ENCODE measurements around the gene HSD3B7. TPM values are rescaled to one million over a fixed set of nuclear protein-coding genes. Genes with fewer than 3 reads are reported as not detected.
A peak's percentile ranks its signal among the peaks of the same experiment; 100 is the strongest.

HSD3B7 gene
- total RNA-seq, 1 experiment from 2014 or later: 0.95 TPM

- no peaks in the 10 kb centered on the region for H3K27me3 ChIP-seq (replicated peaks; ENCODE audit: insufficient read depth, low read depth, low read length, poor library complexity)
- H3K4me1 ChIP-seq (ENCODE audit: insufficient read depth, low read length, poor library complexity, severe bottlenecking): peaks cover 7% of the 10 kb centered on the region
- CTCF ChIA-PET: interaction anchor here (0.5 kb wide), 1 partner anchor 193 kb away, joined by 3 read pairs; no protein-coding TSS in a partner anchor
- H3K9me3 ChIP-seq (ENCODE audit: low read depth, low read length, poor library complexity, severe bottlenecking): no peaks in the 10 kb centered on the region
- H3K27ac ChIP-seq (ENCODE audit: low read depth, low read length, poor library complexity, severe bottlenecking): peak within 1 kb of the TSS; percentile 77
- intact Hi-C loops (cut with micrococcal nuclease; ENCODE audit: unreplicated experiment): no loop called here
- peak; percentile 64 for DNase-seq (ENCODE audit: low spot score)
- POLR2A ChIA-PET (ENCODE audit: low non-redundant PET): no interaction called here
- BruUV-seq (replicated peaks): no TSS peak
- TF ChIP-seq EZH2 (IDR thresholded peaks at IDR 0.05; ENCODE audit: borderline replicate concordance, low read depth, low read length, poor library complexity, severe bottlenecking) (no peak), CTCF (conservative IDR thresholded peaks at IDR 0.05; ENCODE audit: low read depth, low read length) (no peak)
- H3K36me3 ChIP-seq (ENCODE audit: insufficient read depth, low read length, poor library complexity, severe bottlenecking): peaks cover 12% of the 10 kb centered on the region
- peak within 1 kb of the TSS; percentile 87 for H3K4me3 ChIP-seq (ENCODE audit: low read depth, low read length, poor library complexity, severe bottlenecking)
Observed at GRCh38 chr16:30948667-30949649, 36.0 kb upstream of the HSD3B7 start, which contains the start of gene ORAI3. Gene ORAI3 (plus strand): TSS chr16:30949068. CDS start chr16:30949290, 222 bp downstream.

GRCh38 chr16:30949650-30950515, 35.1 kb upstream of the HSD3B7 start:
- TF ChIP-seq EZH2 (IDR thresholded peaks at IDR 0.05; ENCODE audit: borderline replicate concordance, low read depth, low read length, poor library complexity, severe bottlenecking) (no peak), CTCF (conservative IDR thresholded peaks at IDR 0.05; ENCODE audit: low read depth, low read length) (no peak)
- ChIA-PET POLR2A (ENCODE audit: low non-redundant PET) (no interaction called here), CTCF (interaction anchor here (0.5 kb wide), 1 partner anchor 192 kb away, joined by 3 read pairs; no protein-coding TSS in a partner anchor)
- Histone ChIP-seq H3K4me3 (ENCODE audit: low read depth, low read length, poor library complexity, severe bottlenecking) (peak overlapping the region; percentile 87), H3K36me3 (ENCODE audit: insufficient read depth, low read length, poor library complexity, severe bottlenecking) (peaks cover 4% of the 10 kb centered on the region), H3K27ac (ENCODE audit: low read depth, low read length, poor library complexity, severe bottlenecking) (no peak overlapping the region), H3K4me1 (ENCODE audit: insufficient read depth, low read length, poor library complexity, severe bottlenecking) (peaks cover 7% of the 10 kb centered on the region), H3K27me3 (replicated peaks; ENCODE audit: insufficient read depth, low read depth, low read length, poor library complexity) (no peaks in the 10 kb centered on the region), H3K9me3 (ENCODE audit: low read depth, low read length, poor library complexity, severe bottlenecking) (no peaks in the 10 kb centered on the region)
- BruUV-seq (replicated peaks): no TSS peak
- no peak for DNase-seq (ENCODE audit: low spot score)
- intact Hi-C loops (cut with micrococcal nuclease; ENCODE audit: unreplicated experiment): loop anchor here (10.0 kb wide), 3 partner anchors 145 to 915 kb away; partner anchors contain the start of gene VKORC1

GRCh38 chr16:30950516-30951065, 34.4 kb upstream of the HSD3B7 start:
- Histone ChIP-seq H3K4me3 (ENCODE audit: low read depth, low read length, poor library complexity, severe bottlenecking) (no peak overlapping the region), H3K27ac (ENCODE audit: low read depth, low read length, poor library complexity, severe bottlenecking) (no peak overlapping the region), H3K4me1 (ENCODE audit: insufficient read depth, low read length, poor library complexity, severe bottlenecking) (peaks cover 7% of the 10 kb centered on the region), H3K9me3 (ENCODE audit: low read depth, low read length, poor library complexity, severe bottlenecking) (no peaks in the 10 kb centered on the region), H3K36me3 (ENCODE audit: insufficient read depth, low read length, poor library complexity, severe bottlenecking) (peaks cover 4% of the 10 kb centered on the region), H3K27me3 (replicated peaks; ENCODE audit: insufficient read depth, low read depth, low read length, poor library complexity) (no peaks in the 10 kb centered on the region)
- intact Hi-C loops (cut with micrococcal nuclease; ENCODE audit: unreplicated experiment): loop anchor here (10.0 kb wide), 3 partner anchors 144 to 914 kb away; partner anchors contain the start of gene VKORC1
- DNase-seq (ENCODE audit: low spot score): no peak
- ChIA-PET CTCF (no interaction called here), POLR2A (ENCODE audit: low non-redundant PET) (no interaction called here)
- no peak for TF ChIP-seq EZH2 (IDR thresholded peaks at IDR 0.05; ENCODE audit: borderline replicate concordance, low read depth, low read length, poor library complexity, severe bottlenecking)
- no peak for TF ChIP-seq CTCF (conservative IDR thresholded peaks at IDR 0.05; ENCODE audit: low read depth, low read length)
- no TSS peak for BruUV-seq (replicated peaks)
